Fibroblast of the conjunctiva (primary cell): ENCODE data around the gene CHD6.

Experiments used
- DNase-seq: peaks from one replicate; pipeline ENCODE4 v3.0.0-alpha.2; 2010; ENCODE audit warnings: low read depth

Gene CHD6

DNA sequence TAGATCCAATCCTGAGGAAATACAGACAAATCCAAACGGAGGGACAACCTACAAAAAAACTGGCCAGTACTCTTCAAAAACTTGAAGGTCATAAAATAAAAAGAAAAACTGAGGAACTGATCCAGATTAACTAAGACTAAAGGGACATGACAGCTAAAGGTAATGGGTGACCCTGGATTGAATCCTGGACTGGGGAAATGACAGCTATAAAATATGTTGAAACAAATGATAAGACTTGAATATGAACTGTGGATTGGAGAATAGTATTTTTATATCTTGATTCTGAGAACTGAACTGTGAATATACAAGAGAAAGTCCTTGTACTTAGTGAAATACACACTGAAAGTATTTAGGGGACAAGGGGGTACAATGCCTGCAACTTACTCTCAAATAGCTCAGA, 154.6 kb downstream of the CHD6 start:
- DNase-seq = no peak

- DNase-seq = no peak
These were observed 155.6 kb downstream of the CHD6 start for GRCh38 chr20:41462372-41463161.

- no peak for DNase-seq
These were observed 159.4 kb downstream of the CHD6 start for GRCh38 chr20:41458761-41459160.

DNA sequence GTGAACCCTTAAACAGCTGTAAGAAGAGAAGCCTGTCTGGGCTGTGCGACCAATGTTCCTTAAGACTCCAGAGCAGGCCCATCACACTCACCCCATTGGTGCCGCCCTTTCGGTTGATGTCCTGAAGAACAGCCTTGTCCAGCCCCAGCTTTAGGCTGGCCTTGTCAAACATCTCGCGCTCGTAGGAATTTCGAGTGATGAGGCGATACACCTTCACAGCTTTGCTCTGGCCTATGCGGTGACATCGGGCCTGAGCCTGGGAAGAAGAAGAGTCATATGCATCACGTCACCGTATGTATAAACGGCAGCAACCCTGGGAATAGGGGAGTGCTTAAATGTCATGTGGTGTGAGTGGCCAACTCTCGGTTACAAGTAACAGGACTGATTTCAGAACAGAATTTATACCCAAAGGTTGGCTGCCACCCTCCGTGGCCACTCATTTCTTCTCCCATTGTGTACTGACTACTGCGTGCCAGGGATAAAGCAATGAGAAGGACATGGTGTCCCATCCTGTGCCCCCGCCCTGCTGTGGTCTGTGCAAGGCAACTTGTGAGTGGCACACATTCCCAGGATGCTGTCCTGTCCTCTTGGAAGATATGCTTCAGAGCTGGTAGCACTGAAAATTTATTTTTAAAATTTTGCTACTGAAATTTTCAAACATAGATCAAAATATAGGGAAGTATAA, 160.9 kb downstream of the CHD6 start:
- no peak for DNase-seq

DNA sequence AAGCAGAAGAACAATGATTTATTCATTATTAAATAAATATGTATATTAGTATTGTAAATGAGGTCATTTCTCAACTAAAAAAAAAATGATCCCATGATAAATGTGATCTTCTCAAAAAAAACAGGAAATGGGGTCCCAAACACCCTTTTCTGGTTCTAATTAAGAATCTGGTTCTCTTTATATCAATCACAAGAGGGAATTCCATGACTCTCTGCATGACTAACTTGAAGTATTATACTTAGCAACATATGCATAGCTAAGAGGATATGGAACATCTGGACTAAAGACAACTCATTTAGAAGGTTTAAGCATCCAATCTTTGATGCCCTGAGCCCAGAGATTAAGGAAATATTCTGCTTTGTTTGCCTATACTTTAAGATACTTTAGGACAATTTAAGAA, 161.8 kb downstream of the CHD6 start:
- peak; percentile 26 for DNase-seq

GRCh38 chr20:41454250-41454649, 163.9 kb downstream of the CHD6 start:
- no peak for DNase-seq

- no peak for DNase-seq
These were observed 164.9 kb downstream of the CHD6 start for GRCh38 chr20:41453010-41453950.

DNA sequence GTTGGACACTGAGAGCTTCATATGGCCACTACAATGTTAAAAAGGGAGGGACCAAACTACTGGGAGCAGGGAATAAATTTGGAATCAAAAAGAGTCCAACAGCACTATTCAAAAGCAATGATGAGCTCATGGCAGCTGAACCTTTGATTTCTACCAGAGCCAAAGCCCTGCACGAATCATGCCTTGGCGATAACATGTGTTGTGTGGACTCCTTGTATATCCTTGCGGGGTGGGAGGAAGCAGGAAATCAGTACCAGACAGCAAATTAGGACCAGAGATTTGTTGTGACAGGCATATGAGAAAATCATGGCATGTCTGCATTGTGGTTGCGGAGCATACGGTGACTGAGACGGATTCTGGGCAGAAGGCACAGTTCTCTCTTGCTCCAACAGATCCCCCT, 166.0 kb downstream of the CHD6 start:
- DNase-seq = no peak

GRCh38 chr20:41447006-41447405, 171.2 kb downstream of the CHD6 start:
- no peak for DNase-seq

GRCh38 chr20:41446456-41446855, 171.7 kb downstream of the CHD6 start:
- DNase-seq = no peak

DNA sequence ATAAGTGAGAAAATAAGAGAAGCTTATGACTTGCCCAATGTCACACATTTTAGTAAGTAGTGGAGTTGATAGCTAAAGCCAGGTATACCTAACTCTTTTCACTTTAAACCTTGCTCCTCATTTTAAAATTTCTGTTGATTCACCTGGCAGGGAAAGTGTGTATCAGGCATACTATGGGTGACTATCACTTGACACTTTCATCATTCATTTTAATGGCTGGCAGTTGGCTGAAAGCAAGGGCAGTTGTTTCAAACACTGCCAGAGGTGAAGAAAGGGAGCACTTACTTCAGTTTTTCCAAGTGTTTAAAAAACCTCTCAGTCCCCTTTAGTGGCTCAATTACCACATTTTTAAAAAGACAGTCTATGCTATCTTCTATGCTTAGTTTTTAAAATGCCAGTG, 173.4 kb downstream of the CHD6 start:
- no peak for DNase-seq

GRCh38 chr20:41443691-41444090, 174.5 kb downstream of the CHD6 start:
- no peak for DNase-seq

DNA sequence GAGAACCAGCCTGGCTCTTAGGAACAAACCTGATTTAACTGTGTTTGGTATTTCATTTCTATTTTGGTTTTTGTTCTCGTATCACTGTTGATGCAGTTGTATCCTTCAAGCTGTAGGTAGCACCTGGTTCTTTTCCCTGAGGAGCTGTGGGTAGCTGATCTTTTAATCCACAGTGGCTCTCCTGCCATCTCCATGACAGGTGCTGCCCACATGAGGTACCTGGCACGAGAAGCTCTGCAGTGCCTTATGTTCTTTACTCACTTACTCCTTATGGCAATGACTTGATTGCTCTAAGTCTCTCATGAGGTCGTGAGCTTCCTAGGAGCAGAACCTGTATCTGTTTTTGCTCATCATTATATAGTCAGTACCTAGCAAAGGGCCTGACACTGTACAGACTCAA, 177.3 kb downstream of the CHD6 start:
- no peak for DNase-seq

DNA sequence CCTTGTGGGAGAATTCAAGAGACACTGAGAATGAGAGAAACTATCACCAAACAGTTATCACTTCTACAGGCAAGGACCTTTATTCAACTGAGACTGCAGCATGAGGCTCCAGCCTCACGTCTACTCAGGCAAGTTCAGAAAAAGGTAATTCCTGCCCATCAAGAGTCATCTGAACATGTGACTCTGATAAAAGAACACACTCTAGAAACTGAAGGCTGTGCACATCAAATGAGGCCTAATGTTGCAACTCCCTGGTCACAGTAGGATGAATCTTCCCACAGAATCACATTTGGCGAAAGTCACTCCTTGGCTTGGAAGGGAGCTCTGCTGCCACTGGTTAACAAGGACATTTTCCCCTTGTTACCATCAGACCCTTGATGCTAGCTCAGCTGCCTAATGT, 180.3 kb downstream of the CHD6 start:
- DNase-seq = no peak

DNA sequence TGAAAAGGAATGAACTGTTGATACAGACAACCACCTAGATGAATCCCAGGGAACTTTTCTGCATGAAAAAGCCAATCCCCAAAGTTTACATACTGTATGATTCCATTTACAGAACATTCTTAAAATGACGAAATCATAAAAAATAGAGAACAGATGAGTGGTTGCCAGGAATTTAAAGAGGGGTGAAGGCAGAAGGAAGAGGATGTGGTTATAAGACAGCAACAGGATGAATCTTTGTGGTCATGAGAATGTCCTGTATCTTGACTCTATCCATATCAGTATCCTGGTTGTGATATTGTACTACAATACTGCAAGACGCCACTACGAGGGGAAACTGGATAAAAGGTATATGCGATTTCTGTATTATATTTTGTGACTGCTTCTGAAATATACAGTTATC, 181.5 kb downstream of the CHD6 start:
- DNase-seq = peak; percentile 27

DNA sequence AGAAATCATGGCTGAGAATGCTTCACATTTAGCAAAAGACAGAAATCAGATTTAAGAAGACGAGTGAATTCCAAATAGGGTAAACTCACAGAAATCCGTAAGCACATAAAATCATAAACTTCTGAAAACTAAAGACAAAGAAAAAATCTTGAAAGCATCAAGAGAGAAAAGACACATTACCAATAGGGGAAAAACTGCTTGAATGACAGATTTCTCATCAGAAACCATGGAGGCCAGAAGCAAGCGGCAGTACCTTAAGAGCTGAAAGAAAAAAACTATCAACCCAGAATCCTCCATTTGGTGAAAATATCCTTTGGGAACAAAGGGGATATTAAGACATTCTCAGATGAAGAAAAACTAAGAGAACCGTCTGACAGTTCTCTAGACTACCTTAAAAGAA, 185.0 kb downstream of the CHD6 start:
- no peak for DNase-seq

- DNase-seq = no peak
These were observed 185.4 kb downstream of the CHD6 start for GRCh38 chr20:41432746-41433145.

- DNase-seq = peak; percentile 26
These were observed 189.9 kb downstream of the CHD6 start for GRCh38 chr20:41428285-41428684.

DNA sequence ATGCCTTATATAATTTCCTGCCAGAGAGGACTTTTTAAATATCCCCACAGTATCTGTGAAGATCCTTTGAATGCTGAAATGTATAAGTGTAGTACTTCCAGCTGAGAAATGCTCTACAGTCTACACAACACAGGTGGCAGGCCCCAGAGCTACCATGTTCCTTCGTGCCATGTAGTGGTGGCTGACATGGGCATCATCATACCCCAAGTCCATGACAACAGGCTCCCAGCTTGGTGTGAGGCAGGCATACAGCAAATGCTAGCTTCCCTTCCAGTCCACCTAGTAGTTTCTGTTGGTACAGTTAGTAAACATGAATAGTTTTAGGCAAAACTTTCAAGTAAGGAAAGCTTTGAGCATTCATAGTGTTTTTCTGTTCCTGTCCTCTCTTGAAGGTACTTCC, 190.3 kb downstream of the CHD6 start:
- no peak for DNase-seq

DNA sequence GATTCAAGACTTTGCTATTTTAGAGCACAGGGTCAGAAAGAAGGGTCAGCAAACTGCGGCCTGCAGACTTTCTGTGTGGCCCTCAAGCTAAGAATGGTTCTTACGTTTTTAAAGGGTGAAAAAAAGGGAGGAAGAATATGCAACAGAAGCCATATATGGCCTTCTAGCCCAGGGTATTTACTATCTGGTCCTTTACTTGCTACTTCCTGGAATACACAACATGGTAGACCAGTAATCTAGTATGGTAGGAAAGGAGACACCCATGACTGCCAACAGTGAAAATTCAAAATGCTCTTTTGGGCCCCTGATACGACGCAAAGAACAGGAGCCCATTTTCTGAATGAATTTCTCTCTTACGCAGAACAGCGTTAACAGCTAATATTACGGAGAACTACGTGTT, 191.2 kb downstream of the CHD6 start:
- no peak for DNase-seq

- no peak for DNase-seq
These were observed 191.9 kb downstream of the CHD6 start for GRCh38 chr20:41426086-41426830.
